Prostate gland (tissue), 2 donors: ENCODE results near the gene TIRAP.

Experiments
- CTCF ChIP-seq, 4 experiments: fragments of 200-600 bp in 2 of 4; fragments of 450-650 bp in 2 of 4; sonication (generic) in 2 of 4; IDR thresholded peaks; 1 replicate in 3 of 4; 2 replicates in 1 of 4; pipeline ENCODE4 v1.5.1; 2016 to 2019; ENCODE audit warnings: antibody characterized with exemption in 4 of 4, mild to moderate bottlenecking in 2 of 4, moderate library complexity in 2 of 4
- POLR2A ChIP-seq: fragments of 450-650 bp; IDR thresholded peaks from one replicate; pipeline ENCODE4 v1.6.1; 2016; ENCODE audit warnings: antibody characterized with exemption, mild to moderate bottlenecking
- POLR2AphosphoS5 ChIP-seq: sonication (generic); formaldehyde crosslinking; IDR thresholded peaks from one replicate; pipeline ENCODE4 v1.6.1; 2017; ENCODE audit warnings: antibody characterized with exemption

DNA sequence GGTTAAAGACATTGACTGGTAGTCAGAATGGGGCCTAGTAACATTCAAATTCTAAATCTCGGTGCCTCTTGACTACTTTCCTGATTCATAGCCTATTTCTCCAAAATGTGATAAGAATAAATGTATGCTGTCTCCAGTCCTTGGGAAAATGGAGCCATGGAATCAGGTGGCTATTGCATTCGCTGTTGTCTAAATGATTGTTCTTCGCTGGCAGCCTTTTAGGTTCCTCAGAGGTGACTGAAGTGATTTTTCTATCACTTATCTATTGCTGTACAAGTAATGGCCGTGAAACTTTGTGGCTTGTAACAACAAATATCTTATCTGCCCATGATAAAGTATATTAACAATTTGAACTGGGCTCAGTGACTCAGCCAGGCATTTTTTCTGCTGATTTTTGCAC, 29.6 kb upstream of the TIRAP start:
- TF ChIP-seq CTCF (IDR thresholded peaks at IDR 0.05) (no peak), POLR2A (no peak), POLR2AphosphoS5 (no peak)
